ENCODE measurements around the gene CDHR3. TPM values are rescaled to one million over a fixed set of nuclear protein-coding genes. Genes with fewer than 3 reads are reported as not detected.

The CDHR3 gene
- total RNA-seq, 4 donors from 2014 or later, result 4.3 to 29.5 (median 27.0) TPM

- no peaks in the 10 kb centered on the region for H3K36me3 ChIP-seq
- TF ChIP-seq CTCF (IDR thresholded peaks at IDR 0.05) (no peak), EP300 (IDR thresholded peaks at IDR 0.05) (no peak), POLR2A (IDR thresholded peaks at IDR 0.05) (no peak), POLR2AphosphoS5 (IDR thresholded peaks at IDR 0.05) (no peak)
- H3K4me1 ChIP-seq, result peaks cover 4 to 41% (median 4%) of the 10 kb centered on the region in 3 donors
- no peaks in the 10 kb centered on the region for H3K9me3 ChIP-seq
- no peaks in the 10 kb centered on the region for H3K27me3 ChIP-seq
- no peak for ATAC-seq
- WGBS, 2 donors (ENCODE audit: low coverage in 1 of 2), result 0 to 30% methylated on average over 1 to 2 of the region's 5 CpGs
- no peak overlapping the region for H3K4me3 ChIP-seq
- H3K27ac ChIP-seq, result peak overlapping the region; percentile 41 to 75 (median 54)
These were observed 27.8 kb downstream of the CDHR3 start for GRCh38 chr7:105990727-105991453.

- no peaks in the 10 kb centered on the region for H3K36me3 ChIP-seq
- no peak overlapping the region for H3K4me3 ChIP-seq
- no peak for TF ChIP-seq CTCF (IDR thresholded peaks at IDR 0.05)
- no peak for TF ChIP-seq POLR2AphosphoS5 (IDR thresholded peaks at IDR 0.05)
- no peak for TF ChIP-seq EP300 (IDR thresholded peaks at IDR 0.05)
- TF ChIP-seq POLR2A (IDR thresholded peaks at IDR 0.05), result no peak
- H3K4me1 ChIP-seq, result peaks cover 4 to 51% (median 4%) of the 10 kb centered on the region in 3 donors
- H3K27ac ChIP-seq, result no peak overlapping the region
- H3K9me3 ChIP-seq, result no peaks in the 10 kb centered on the region
- 76 to 87% methylated on average over 5 to 6 of the region's 7 CpGs for WGBS, 2 donors (ENCODE audit: low coverage in 1 of 2)
- ATAC-seq, result no peak
- no peaks in the 10 kb centered on the region for H3K27me3 ChIP-seq
These were observed 29.8 kb downstream of the CDHR3 start for GRCh38 chr7:105992905-105993304.

- ATAC-seq, result no peak
- no peaks in the 10 kb centered on the region for H3K36me3 ChIP-seq
- H3K4me1 ChIP-seq, result peaks cover 0 to 28% (median 0%) of the 10 kb centered on the region in 3 donors
- H3K9me3 ChIP-seq, result no peaks in the 10 kb centered on the region
- H3K4me3 ChIP-seq, result no peak overlapping the region
- WGBS, 2 donors (ENCODE audit: low coverage in 1 of 2), result 86 to 88% methylated on average over 2 to 4 of the region's 5 CpGs
- H3K27ac ChIP-seq, result no peak overlapping the region
- H3K27me3 ChIP-seq, result no peaks in the 10 kb centered on the region
- TF ChIP-seq POLR2AphosphoS5 (IDR thresholded peaks at IDR 0.05), result no peak
- TF ChIP-seq CTCF (IDR thresholded peaks at IDR 0.05), result no peak
- TF ChIP-seq POLR2A (IDR thresholded peaks at IDR 0.05), result no peak
- no peak for TF ChIP-seq EP300 (IDR thresholded peaks at IDR 0.05)
These were observed 34.0 kb downstream of the CDHR3 start for GRCh38 chr7:105996860-105997737.

GRCh38 chr7:105999256-105999655 lies 36.2 kb downstream of the CDHR3 start:
- Histone ChIP-seq H3K9me3 (no peaks in the 10 kb centered on the region), H3K4me3 (no peak overlapping the region), H3K27me3 (no peaks in the 10 kb centered on the region), H3K27ac (no peak overlapping the region), H3K4me1 (peaks cover 0 to 28% (median 0%) of the 10 kb centered on the region in 3 donors), H3K36me3 (no peaks in the 10 kb centered on the region)
- WGBS, 2 donors (ENCODE audit: low coverage in 1 of 2), result 78% methylated on average over 4 of the region's 5 CpGs; no CpG with 5 or more reads in 1 of the 2 donors
- TF ChIP-seq POLR2AphosphoS5 (IDR thresholded peaks at IDR 0.05) (no peak), POLR2A (IDR thresholded peaks at IDR 0.05) (no peak), EP300 (IDR thresholded peaks at IDR 0.05) (no peak), CTCF (IDR thresholded peaks at IDR 0.05) (no peak)
- no peak for ATAC-seq

Measured in gastroesophageal sphincter (tissue), 4 donors.